H1 (cell line): ENCODE data around the gene ZNF423. TPM values are rescaled to one million over a fixed set of nuclear protein-coding genes. Genes with fewer than 3 reads are reported as not detected.

ENCODE experiments used
- CBX8 ChIP-seq: fragments of 300-800, 300-1000 bp; sonication (generic); IDR thresholded peaks from 2 replicates; pipeline ENCODE4 v1.7.1; 2016; ENCODE audit warnings: low read depth, low read length, borderline replicate concordance
- CHD1 ChIP-seq: IDR thresholded peaks from 2 replicates; pipeline ENCODE4 v1.6.1; 2012; ENCODE audit warnings: low read depth, low read length, improper control_type of control experiment
- TAF7 ChIP-seq: optimal IDR thresholded peaks from 2 replicates; pipeline ENCODE3; 2011; ENCODE audit warnings: low read depth, mild to moderate bottlenecking, inconsistent platforms, low read length, moderate library complexity, borderline replicate concordance
- polyA plus RNA-seq, 7 experiments: library from polyadenylated mRNA; depleted of rRNA in 3 of 7; stranded (reverse) in 5 of 7; unstranded in 2 of 7; fragments of >200 nt in 5 of 7; fragments of 200-250 nt in 2 of 7; gene quantifications; 1 replicate in 5 of 7; 2 replicates in 1 of 7; 4 replicates in 1 of 7; pipeline versions ENCODE4 v1.2.1 to v1.2.3, GENCODE V29; 2011 to 2013; ENCODE audit warnings: missing spikeins in 2 of 7, mixed read lengths in 2 of 7
- total RNA-seq: library from RNA; stranded (reverse); fragmentation: NEBNext Ultra II Directional; extraction: Animal tissue kit (Norgen Biotek cat#: 25700); gene quantifications from 2 replicates; pipeline ENCODE4 v1.2.1, GENCODE V29; 2021

ZNF423 gene
- total and polyA plus RNA-seq, 2 of the 8 experiments (the other 6 are each of a cell fraction or from before 2014, with no cell fraction given) = 38.2 to 52.3 TPM

GRCh38 chr16:49698453-49698815 lies 157.5 kb downstream of the ZNF423 start (continued):
- no peak for TF ChIP-seq CHD1
- no peak for TF ChIP-seq TAF7
- no peak for TF ChIP-seq CBX8
- TF ChIP-seq, all 59 proteins: peak for 0
